ENCODE results near the gene GRID1. TPM values are rescaled to one million over a fixed set of nuclear protein-coding genes. Genes with fewer than 3 reads are reported as not detected.

GRID1 gene
- polyA plus RNA-seq, 1 of the 3 experiments (the other 2 are of a cell fraction), result 0.13 TPM

- CTCF ChIA-PET, result no interaction called here
- no peak overlapping the region for H3K27ac ChIP-seq (ENCODE audit: low read depth in 2 of 2, low read length in 1 of 2)
- H3K9ac ChIP-seq, result no peak overlapping the region
- peak; percentile 0 for DNase-seq
- H3K4me3 ChIP-seq (ENCODE audit: low read depth in 2 of 2, low read length in 1 of 2), result no peak overlapping the region
- no peaks in the 10 kb centered on the region for H3K27me3 ChIP-seq (ENCODE audit: insufficient read depth)
- H3K36me3 ChIP-seq (replicated peaks in 1 of 2; ENCODE audit: control insufficient read depth in 1 of 2, insufficient read depth in 2 of 2, low read length in 1 of 2), result no peaks in the 10 kb centered on the region
- H3K4me2 ChIP-seq, result no peak overlapping the region
- TF ChIP-seq JUND (IDR thresholded peaks at IDR 0.05) (no peak), NRF1 (IDR thresholded peaks at IDR 0.05; ENCODE audit: low read depth, low read length) (no peak), GABPA (IDR thresholded peaks at IDR 0.05; ENCODE audit: low read depth) (no peak), FOXM1 (IDR thresholded peaks at IDR 0.05; ENCODE audit: low read depth) (no peak), SMC3 (IDR thresholded peaks at IDR 0.05; ENCODE audit: low read depth, low read length) (no peak), EP300 (IDR thresholded peaks at IDR 0.05; ENCODE audit: borderline replicate concordance in 1 of 2, low read depth in 1 of 2, low read length in 1 of 2) (no peak), TCF12 (IDR thresholded peaks at IDR 0.05) (no peak), YY1 (IDR thresholded peaks at IDR 0.05; ENCODE audit: low read depth) (no peak), REST (IDR thresholded peaks at IDR 0.05; ENCODE audit: low read depth, low read length) (no peak), FOXJ3 (CRISPR knock-in tag; IDR thresholded peaks at IDR 0.05) (no peak), ZBTB33 (IDR thresholded peaks at IDR 0.05; ENCODE audit: borderline replicate concordance, low read depth) (no peak), NFIC (IDR thresholded peaks at IDR 0.05; ENCODE audit: borderline replicate concordance) (no peak)
- 25% methylated on average over 1 of the region's 1 CpG for WGBS (ENCODE audit: low lambda C conversion rate)
- no peak overlapping the region for H2AFZ ChIP-seq (ENCODE audit: low read depth)
- no peaks in the 10 kb centered on the region for H3K79me2 ChIP-seq (ENCODE audit: insufficient read depth)
- peaks cover 8% of the 10 kb centered on the region for H3K9me3 ChIP-seq
- POLR2A ChIA-PET, result interaction anchor here (1.1 kb wide), 1 partner anchor 14 kb away, joined by 3 read pairs; no protein-coding TSS in a partner anchor
- H3K4me1 ChIP-seq (ENCODE audit: control insufficient read depth in 1 of 2, insufficient read depth in 2 of 2, low read depth in 1 of 2, low read length in 1 of 2), result peaks cover 0 to 19% of the 10 kb centered on the region in 2 experiments; a peak in 1 of 4 replicates
- no peaks in the 10 kb centered on the region for H3K9me2 ChIP-seq
- no peaks in the 10 kb centered on the region for H3F3A ChIP-seq (replicated peaks; ENCODE audit: insufficient read depth)
- H4K20me1 ChIP-seq (ENCODE audit: insufficient read depth), result no peaks in the 10 kb centered on the region
Measured at GRCh38 chr10:86281396-86281795, 85.2 kb downstream of the GRID1 start.

- CTCF ChIA-PET, result interaction anchor here (1.5 to 2.5 kb wide), 2 partner anchors 10 to 62 kb away, joined by 4 to 11 read pairs; no protein-coding TSS in a partner anchor
- WGBS (ENCODE audit: low lambda C conversion rate), result 18% methylated on average over 2 of the region's 2 CpGs
Measured at GRCh38 chr10:86269332-86269731, 97.3 kb downstream of the GRID1 start.

More at GRCh38 chr10:86269332-86269731, 97.3 kb downstream of the GRID1 start:
- DNase-seq, result no peak
- H3K36me3 ChIP-seq (replicated peaks in 1 of 2; ENCODE audit: control insufficient read depth in 1 of 2, insufficient read depth in 2 of 2, low read length in 1 of 2), result no peaks in the 10 kb centered on the region
- no peaks in the 10 kb centered on the region for H3F3A ChIP-seq (replicated peaks; ENCODE audit: insufficient read depth)
- H3K9me2 ChIP-seq, result no peaks in the 10 kb centered on the region
- no peak overlapping the region for H3K27ac ChIP-seq (ENCODE audit: low read depth in 2 of 2, low read length in 1 of 2)
- POLR2A ChIA-PET, result no interaction called here
- no peaks in the 10 kb centered on the region for H3K79me2 ChIP-seq (ENCODE audit: insufficient read depth)
- no peaks in the 10 kb centered on the region for H3K27me3 ChIP-seq (ENCODE audit: insufficient read depth)
- H3K9ac ChIP-seq, result no peak overlapping the region
- H3K4me3 ChIP-seq (ENCODE audit: low read depth in 2 of 2, low read length in 1 of 2), result no peak overlapping the region
- no peaks in the 10 kb centered on the region for H4K20me1 ChIP-seq (ENCODE audit: insufficient read depth)
- no peak overlapping the region for H3K4me2 ChIP-seq
- H2AFZ ChIP-seq (ENCODE audit: low read depth), result no peak overlapping the region
- H3K9me3 ChIP-seq, result no peaks in the 10 kb centered on the region
- H3K4me1 ChIP-seq (ENCODE audit: control insufficient read depth in 1 of 2, insufficient read depth in 2 of 2, low read depth in 1 of 2, low read length in 1 of 2), result peaks cover 0 to 23% of the 10 kb centered on the region in 2 experiments; a peak in 1 of 4 replicates
- TF ChIP-seq FOSL2 (IDR thresholded peaks at IDR 0.05; ENCODE audit: borderline replicate concordance, low read depth), result no peak
- no peak for TF ChIP-seq NRF1 (IDR thresholded peaks at IDR 0.05; ENCODE audit: low read depth, low read length)
- no peak for TF ChIP-seq MXI1 (IDR thresholded peaks at IDR 0.05; ENCODE audit: low read depth, low read length)
- no peak for TF ChIP-seq USF1 (IDR thresholded peaks at IDR 0.05; ENCODE audit: borderline replicate concordance, low read depth)
- TF ChIP-seq TAF1 (IDR thresholded peaks at IDR 0.05; ENCODE audit: borderline replicate concordance, low read depth, low read length), result no peak
- TF ChIP-seq EP300 (IDR thresholded peaks at IDR 0.05; ENCODE audit: borderline replicate concordance in 1 of 2, low read depth in 1 of 2, low read length in 1 of 2), result no peak
- TF ChIP-seq FOXM1 (IDR thresholded peaks at IDR 0.05; ENCODE audit: low read depth), result no peak
- TF ChIP-seq MAX (IDR thresholded peaks at IDR 0.05; ENCODE audit: low read depth), result no peak
- no peak for TF ChIP-seq POLR2AphosphoS5 (IDR thresholded peaks at IDR 0.05; ENCODE audit: low read depth, low read length)
- TF ChIP-seq RAD21 (IDR thresholded peaks at IDR 0.05; ENCODE audit: low read length), result no peak
- TF ChIP-seq NFIC (IDR thresholded peaks at IDR 0.05; ENCODE audit: borderline replicate concordance), result no peak
- no peak for TF ChIP-seq RFX5 (IDR thresholded peaks at IDR 0.05; ENCODE audit: low read length)
- no peak for TF ChIP-seq SMC3 (IDR thresholded peaks at IDR 0.05; ENCODE audit: low read depth, low read length)
- no peak for TF ChIP-seq PBX3 (IDR thresholded peaks at IDR 0.05)
- TF ChIP-seq FOXJ3 (CRISPR knock-in tag; IDR thresholded peaks at IDR 0.05), result no peak
